ENCODE measurements around the gene ADAMTSL3.
"Not testable (repeated sequence)": the region's sequence is repeated elsewhere in the genome, so short reads cannot be mapped to it uniquely, and the experiment has no call there.

Gene ADAMTSL3

GRCh38 chr15:83928878-83929418, 275.0 kb downstream of the ADAMTSL3 start:
- DNase-seq = no peak

- DNase-seq = no peak
These were observed 275.7 kb downstream of the ADAMTSL3 start for GRCh38 chr15:83929619-83930018.

DNA sequence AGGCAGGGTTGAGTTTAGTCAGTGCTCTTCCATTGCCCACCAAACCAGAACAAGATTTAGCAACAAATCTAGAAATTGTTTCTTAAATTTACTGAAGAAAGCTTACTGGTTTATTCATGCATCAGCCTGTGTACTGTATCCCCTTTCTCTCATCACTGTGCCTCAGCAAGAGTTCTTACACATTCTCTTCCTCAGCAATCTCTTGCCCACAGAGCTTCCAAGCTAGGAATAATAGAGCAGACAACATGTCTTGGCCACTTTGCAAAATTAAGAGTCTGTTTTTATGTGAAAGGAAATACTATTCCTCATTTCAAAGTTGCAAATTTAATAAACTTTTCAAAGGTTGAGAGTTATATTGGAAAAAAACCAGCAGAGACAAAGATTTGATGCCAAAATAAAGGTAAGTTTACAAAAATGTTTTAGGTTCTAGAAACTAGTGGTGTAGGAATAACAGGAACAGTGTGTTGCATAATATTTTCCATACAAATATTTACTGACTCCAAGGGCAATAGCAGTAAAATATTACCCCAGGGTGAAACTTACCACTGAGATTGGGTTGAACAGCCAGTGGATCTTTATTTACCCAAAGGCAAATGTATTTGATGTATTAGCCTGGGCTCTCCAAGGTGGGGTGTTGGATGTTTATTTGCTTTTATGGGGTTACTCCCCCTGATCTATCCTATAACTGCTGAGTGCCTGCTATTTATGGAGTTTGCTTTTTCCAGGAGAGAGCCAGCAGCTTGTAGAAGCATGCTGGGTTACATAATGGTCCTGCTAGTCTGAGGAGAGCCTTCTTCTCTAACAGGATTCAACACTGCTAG, 276.7 kb downstream of the ADAMTSL3 start:
- no peak for DNase-seq

DNA sequence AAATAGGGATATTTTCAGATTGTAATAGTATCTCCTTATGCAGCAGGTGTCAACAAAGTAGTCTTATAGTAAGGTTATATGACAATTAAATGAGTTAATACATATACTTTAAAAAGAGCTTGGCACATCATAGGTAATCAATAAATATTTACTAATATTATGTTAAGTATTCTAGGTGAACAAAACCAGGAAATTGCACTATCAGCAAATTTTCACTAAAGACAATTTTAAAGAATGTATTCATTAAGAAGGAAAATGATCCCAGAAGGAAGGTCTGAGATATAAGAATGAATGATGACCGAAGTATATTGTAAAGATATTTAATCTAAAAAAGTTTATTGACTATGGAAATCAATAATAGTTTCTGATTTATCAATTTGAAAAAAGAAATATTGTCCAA, 281.9 kb downstream of the ADAMTSL3 start:
- no peak for DNase-seq

DNA sequence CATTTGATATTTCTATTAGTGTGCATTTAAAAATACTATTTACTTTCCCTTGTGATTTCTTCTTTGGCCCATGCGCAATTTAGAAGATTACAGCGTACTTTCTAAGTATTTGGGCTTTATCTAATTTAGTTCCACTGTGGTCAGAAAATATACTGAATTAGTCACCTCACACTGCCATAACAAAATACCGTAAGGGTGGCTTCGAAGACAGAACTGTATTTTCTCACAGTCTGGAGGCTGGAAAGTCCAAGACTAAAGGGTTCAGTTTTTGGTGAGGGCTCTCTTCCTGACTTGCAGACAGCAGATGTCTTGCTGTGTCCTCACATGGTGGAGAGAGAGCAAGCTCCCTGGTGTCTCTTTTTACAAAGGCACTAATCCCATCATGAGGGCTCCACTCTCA, 286.2 kb downstream of the ADAMTSL3 start:
- no peak for DNase-seq

DNA sequence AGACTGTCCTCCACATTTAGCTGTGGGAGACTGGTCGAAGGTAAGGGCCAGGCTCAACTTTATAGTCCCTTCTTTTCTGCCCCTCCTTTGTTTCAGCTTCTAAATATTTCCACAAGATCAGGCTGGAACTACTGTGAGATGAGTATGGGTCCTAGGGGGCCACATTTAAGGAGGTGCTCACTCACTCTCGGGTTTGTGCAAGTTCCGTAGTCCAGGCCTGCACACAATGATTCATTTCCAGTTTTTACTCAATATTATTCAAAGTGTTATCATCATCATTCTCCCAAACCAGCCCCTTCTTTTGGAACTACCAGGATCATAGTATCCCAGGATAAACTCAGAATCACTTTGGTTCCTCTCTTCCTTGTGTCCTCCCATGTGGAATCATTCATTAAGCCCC, 289.1 kb downstream of the ADAMTSL3 start:
- no peak for DNase-seq

- peak; percentile 9 for DNase-seq
These were observed 290.0 kb downstream of the ADAMTSL3 start for GRCh38 chr15:83943849-83944404.

- no peak for DNase-seq
These were observed 293.2 kb downstream of the ADAMTSL3 start for GRCh38 chr15:83947156-83947555.

- DNase-seq = no peak
These were observed 300.6 kb downstream of the ADAMTSL3 start for GRCh38 chr15:83954506-83954905.

GRCh38 chr15:83955806-83956265, 301.9 kb downstream of the ADAMTSL3 start:
- DNase-seq = no peak

- DNase-seq = no peak
These were observed 303.0 kb downstream of the ADAMTSL3 start for GRCh38 chr15:83956887-83957286.

DNA sequence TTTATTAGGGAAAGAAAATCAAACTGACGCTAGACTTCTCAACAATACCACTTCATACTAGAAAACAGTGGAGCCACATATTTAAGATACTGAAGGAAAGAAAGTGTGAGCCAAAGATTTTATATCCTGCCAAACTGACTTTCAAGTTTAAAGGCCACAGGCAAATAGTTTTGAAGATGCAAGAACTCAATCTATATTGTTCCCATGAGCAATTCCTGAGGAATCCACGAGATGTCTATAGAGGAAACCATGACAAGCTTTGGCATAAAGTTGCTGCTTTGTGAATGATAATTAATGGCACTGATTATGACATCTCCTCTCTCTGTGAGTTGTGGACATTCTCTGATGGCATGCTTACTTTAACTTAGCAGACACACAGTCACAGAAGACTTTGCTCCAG, 305.6 kb downstream of the ADAMTSL3 start:
- no peak for DNase-seq

DNA sequence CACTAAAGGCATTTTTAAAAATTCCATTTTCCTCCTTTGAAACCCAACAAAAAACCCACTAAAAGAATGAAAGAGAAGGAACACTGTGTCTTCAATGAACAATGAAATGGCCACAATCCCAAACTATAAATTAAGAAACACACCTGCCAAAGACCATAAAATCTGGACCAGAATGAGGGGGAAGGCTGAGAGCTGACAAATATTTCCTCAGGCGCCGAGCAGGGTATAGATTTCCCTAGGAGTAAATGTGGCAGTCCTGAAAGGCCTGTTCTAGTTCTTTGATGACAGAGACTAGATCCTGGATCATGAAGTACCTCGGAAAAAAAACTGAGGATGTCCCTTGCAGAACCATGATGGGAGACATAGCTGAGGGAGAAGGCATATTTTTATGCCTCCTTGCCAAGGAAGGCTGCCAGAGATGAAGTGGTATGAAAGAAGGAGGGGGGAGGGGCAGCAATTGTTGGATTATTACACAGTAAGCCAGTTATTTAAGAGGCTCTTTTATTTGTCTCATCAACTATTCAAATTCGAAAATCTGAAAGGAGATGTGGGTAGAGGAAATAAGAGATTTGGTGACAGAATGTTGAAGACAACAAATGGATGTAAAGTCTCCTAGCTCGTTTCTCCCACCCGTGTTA, 306.4 kb downstream of the ADAMTSL3 start:
- no peak for DNase-seq

DNA sequence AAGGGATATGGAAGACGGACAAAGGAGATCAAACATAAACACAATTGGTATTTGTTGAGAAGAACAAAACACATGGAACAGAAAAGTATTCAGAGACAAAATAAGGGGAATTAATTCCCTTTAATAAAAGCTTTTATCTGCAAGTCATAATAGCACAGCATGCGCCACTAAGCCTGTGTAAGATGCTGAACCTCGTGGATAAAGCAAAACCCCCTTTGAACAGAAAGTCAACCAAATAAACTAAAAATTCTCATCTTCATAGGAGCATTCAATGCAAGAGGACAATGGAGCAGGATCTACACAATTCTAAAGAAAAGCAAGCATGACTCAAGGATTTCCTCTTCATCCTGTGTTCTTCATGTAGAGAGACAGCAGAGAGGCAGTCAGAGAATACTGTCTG, 307.4 kb downstream of the ADAMTSL3 start:
- no peak for DNase-seq

DNA sequence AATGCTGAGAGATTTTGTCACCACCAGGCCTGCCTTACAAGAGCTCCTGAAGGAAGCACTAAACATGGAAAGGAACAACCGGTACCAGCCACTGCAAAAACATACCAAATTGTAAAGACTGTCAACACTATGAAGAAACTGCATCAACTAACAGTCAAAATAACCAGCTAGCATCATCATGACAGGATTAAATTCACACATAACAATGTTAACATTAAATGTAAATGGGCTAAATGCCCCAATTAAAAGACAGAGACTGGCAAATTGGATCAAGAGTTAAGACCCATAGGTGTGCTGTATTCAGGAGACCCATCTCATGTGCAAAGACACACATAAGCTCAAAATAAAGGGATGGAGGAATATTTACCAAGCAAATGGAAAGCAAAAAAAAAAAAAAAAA, 311.0 kb downstream of the ADAMTSL3 start:
- not testable (repeated sequence) for DNase-seq

DNA sequence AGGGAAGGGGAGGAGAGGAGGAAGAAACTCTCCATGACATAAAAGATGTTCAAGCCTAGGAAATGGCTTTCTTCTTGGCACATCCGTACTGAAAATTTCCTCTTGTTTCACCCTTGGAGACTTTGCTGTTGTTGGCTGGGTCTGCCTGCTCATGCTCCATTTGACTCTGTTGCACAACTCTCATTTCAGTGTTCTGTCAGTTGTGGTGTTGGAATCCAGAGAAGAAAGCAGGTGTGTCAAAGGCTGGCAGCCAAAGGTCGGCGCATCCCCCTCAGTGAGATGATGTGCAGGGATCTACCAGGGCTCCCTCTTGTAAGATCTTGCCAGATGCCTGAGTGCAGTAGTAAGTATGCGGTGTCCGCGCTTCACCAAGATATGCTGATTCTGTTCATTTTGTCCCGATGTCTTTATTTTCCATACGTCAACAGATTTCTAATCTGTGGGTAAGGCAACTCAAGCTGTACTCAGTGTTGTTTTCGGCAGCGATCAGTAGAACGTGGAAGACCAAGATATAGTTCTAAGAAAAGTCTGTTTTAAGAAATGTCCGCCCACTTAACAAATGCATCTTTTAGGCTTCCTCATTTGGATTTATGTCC, 316.5 kb downstream of the ADAMTSL3 start:
- peak; percentile 4 for DNase-seq

- peak; percentile 54 for DNase-seq
These were observed 318.1 kb downstream of the ADAMTSL3 start for GRCh38 chr15:83971992-83972391.

DNA sequence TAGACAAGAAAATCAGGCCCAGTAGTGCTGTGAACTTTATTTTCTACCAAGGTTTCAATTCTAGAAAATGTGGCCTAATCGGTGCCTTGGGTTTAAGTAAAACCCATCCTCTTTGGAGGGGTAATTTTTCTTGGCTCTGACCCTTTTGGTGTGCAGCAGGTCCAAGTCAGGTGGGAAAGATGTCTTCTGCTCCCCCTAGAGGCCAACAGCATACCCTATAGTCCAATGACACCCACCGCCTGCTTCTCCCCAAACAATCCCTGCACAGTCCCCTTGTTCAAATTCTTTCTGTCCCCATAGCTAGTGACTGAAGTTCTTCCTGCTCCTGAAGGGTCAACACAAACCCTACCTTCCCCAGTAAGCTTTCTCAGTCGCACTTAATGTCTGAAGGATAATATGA, 319.9 kb downstream of the ADAMTSL3 start:
- no peak for DNase-seq

GRCh38 chr15:83977992-83978391, 324.1 kb downstream of the ADAMTSL3 start:
- no peak for DNase-seq

- no peak for DNase-seq
These were observed 324.7 kb downstream of the ADAMTSL3 start for GRCh38 chr15:83978588-83978987.

GRCh38 chr15:83980637-83981036, 326.7 kb downstream of the ADAMTSL3 start:
- DNase-seq = no peak

- no peak for DNase-seq
These were observed 328.8 kb downstream of the ADAMTSL3 start for GRCh38 chr15:83982748-83983147.
